ENCODE measurements around the gene TRIM8.

TRIM8 gene

DNA sequence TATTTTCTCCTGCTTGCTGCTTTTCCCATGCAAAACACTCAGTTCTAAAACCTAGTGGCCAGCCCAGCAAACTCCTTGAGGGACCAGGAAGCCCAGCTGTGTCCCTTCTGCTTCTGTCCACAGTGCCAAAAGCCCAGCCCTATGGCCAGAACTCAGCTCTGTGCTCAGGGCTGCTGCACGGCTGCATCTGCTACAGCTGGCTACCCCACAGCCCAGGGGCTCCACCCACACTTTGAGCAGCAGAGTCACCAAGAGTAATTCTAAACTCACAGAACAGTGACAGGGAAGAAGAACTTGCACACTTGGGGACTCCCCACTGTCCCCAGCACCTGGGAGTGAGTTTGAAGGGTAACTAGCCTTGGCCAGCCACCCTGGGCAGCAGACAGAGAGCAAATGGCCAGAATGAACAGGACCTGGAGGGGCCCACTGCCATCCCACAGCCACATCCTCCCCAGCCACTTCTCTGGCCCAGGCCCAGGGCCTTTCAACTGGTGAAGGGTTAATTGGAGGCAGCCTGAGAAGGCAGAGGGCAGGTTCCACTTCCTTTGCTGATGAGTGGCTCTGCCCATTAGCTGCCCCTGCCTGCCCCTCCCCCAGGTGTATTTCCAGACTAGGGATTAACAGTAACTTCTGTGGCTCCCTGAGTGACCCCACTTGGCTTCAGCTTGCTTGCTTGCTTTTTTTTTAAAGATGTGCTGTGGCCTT is 28.1 kb upstream of the TRIM8 start:
- no peak for DNase-seq

DNA sequence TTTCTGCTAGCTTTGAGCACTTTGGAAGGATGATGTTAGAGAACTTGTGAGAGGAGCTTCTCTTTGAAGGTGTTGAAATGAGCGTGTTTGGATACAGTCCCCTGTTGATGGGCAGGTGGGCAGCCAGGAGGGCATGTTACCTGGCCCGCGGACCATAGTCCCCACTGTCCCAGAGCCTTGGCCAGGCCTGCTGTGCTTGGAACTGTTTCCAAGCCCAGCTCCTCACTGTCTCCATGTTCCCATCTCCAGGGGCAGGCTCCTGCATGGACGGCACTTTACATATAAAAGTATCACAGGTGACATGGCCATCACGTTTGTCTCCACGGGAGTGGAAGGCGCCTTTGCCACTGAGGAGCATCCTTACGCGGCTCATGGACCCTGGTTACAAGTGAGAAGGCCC is 27.2 kb upstream of the TRIM8 start:
- no peak for DNase-seq

- no peak for DNase-seq
Measured at GRCh38 chr10:102617816-102618215, 26.5 kb upstream of the TRIM8 start.

DNA sequence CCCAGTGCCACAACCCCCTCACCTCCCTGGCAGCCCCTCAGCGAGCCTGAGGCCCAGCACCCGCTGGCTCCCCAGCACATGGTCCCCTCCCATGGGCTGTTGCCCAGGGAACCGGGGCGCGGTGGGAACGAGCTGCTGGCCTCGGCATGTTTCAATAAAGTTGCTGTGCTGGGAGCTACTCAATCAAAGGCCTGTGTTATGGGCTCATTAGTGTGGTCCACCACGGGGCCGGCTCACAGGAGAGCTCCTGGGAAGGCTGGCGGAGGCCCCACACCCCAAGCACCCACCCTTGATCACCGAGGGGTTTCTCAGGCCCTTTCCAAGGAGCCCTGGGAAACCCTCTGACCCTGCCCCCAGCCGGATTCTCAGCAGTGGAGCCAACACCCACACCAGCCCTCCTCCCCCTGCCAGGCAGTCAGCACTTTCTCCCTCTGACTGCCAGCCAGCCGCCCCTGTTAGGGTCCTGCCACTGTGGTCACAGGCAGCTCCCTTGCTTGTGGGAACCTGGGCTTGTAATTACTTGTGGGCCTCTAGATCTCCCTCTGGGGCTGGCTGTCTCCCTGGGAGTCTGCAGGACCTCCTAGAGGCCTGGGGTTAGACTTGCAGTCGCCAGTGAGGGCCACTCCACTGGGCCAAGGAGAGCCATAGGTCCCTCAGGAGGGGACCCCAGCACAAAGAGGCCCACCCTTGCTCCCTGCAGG is 24.8 kb upstream of the TRIM8 start:
- DNase-seq, result no peak

DNA sequence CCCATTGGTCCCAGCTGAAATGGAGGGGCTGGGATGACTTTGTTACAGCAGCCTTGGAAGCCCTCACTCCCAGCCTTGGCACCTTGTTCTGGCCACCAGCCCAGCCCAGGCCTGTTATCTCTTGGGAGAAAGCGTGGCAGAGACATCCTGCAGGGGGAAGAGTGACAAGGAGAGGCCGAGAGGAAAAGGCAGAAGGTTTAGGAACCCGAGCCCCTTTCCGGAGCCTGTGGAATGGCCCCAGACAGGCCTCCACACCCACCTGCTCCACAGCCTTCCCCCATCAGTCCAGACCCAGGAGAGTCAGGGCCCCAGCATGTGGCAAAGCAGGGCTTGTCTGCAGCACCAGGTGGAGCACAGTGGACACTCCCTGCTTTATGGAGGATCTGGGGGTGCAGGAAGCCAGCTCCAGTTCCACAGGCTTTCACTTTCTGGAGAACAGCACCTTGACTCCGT is 24.1 kb upstream of the TRIM8 start:
- no peak for DNase-seq

GRCh38 chr10:102620591-102621442 is 23.5 kb upstream of the TRIM8 start:
- no peak for DNase-seq

- no peak for DNase-seq
Measured at GRCh38 chr10:102621443-102622325, 22.6 kb upstream of the TRIM8 start.

DNA sequence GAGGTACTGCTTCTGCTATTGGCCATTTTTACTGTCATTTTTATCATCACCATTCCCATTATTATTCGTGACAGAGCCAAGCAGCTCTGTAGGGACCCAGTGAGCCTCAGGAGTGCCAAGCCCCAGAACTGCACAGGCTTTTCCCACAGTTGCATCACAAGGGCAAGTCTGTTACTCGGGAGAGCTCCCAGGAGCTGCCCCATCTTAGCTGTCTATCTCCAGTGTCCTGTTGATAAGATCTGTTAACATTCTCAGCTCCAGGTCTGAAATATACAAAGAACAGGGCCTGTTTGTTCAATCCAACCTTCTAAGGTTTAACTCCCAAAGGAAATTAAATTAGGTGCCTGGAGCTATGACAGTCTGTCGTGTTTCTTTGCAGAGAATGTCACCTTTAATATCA is 20.2 kb upstream of the TRIM8 start:
- no peak for DNase-seq

GRCh38 chr10:102624751-102625645 is 19.3 kb upstream of the TRIM8 start:
- DNase-seq, result no peak

DNA sequence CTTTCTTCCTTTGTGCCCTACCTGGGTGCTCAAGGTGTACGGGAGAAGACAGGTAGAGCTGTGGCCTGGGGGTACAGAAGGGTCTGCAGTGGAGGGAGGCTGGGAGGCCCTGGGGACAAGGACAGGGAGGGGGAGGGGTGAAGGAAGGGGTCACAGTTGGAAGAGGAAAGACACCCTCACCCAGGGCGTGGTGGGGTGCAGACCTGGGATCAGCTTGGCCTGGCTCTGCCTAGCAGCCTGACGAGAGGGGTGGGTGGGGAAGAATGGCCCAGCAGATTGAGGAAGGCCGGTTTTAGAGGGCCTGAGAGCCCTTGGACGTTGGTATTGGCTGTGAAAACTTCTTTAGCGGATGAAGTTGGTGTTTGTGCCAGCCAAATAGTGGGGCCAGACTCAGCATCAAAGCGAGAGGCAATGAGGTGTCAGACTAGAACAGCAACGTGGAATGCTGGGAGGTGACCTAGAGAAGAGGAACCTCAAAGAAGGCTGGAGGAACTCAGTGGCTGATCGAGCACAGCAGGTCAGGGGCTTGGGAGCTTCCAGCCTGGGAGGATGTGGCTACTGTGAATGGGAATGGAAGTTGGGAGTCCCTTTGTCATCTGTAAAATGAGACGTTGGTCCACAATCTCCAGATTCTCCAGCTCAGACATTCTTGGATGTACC is 18.1 kb upstream of the TRIM8 start:
- no peak for DNase-seq

DNA sequence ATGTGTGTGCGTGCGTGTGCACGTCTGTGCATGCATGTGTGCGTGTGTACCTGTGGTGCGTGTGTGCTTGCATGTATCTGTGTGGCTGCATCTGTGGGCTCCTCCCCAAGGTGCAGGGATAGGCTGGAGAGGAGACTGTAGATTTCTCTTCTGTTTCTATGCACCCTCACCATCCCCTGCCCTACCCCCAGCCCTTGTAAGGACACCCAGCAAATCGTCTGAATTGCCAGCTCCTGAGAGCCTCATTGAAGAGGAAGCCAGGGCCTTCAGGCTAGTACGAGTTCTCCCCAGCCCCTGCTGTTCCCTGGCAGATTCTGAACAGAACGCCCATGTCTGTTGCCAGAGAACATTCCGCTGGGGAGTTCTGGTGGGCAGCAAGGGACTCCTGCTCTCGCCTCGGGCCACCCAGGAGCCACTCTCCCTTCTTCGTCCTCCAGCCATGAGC is 17.0 kb upstream of the TRIM8 start:
- no peak for DNase-seq

DNA sequence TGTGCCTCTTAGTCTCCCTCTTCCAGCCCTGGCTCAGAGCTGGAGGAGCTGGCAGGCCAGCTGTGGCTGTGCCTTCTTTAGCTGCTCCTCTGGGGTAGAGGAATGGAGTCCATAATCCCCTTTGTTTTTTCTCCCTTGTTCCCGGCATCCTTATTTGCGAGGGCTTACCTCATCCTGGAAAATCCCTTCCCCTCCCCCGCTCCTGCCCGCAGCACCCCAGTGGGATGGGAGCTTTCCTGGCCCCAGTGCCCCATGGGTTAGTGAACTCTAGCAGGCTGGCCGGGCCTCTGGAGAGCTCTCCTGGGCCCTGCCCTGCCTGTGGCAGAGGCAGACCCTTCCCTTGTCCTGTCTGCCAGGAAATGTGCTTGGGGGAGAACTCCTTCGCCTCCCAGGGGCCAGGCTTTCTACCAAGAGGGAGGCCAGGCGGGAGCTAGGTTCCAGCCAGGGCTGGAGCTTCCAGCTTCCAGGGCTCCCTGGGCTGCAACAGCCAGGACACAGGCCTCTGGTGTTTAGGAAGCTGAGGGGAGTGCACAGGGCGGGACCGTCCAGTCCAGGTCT is 16.5 kb upstream of the TRIM8 start:
- DNase-seq, result no peak

GRCh38 chr10:102628451-102628911 is 15.8 kb upstream of the TRIM8 start:
- DNase-seq, result no peak

GRCh38 chr10:102629661-102630614 is 14.3 kb upstream of the TRIM8 start:
- DNase-seq, result no peak

GRCh38 chr10:102630663-102631062 is 13.6 kb upstream of the TRIM8 start:
- DNase-seq, result no peak

- DNase-seq, result no peak
Measured at GRCh38 chr10:102631525-102632393, 12.5 kb upstream of the TRIM8 start.

GRCh38 chr10:102632394-102633111 is 11.7 kb upstream of the TRIM8 start:
- no peak for DNase-seq

All from activated CD4-positive, alpha-beta T cell treated with anti-CD3 and anti-CD28 coated beads, Interleukin-10, Interleukin-2, amounts not matched to agents 100 ng/mL and 50 ng/mL, durations not matched to agents 16 hours and 8 hours (primary cell).